Heart right ventricle (tissue), 16 donors: ENCODE measurements around the gene SLC44A2. TPM values are rescaled to one million over a fixed set of nuclear protein-coding genes. Genes with fewer than 3 reads are reported as not detected.
A peak's percentile ranks its signal among the peaks of the same experiment; 100 is the strongest.

Source experiments
- ATAC-seq, 8 donors: fragments of 200-7000 bp; cut with Tn5 transposase; one replicate each; pipeline ENCODE4 v1.9.1; 2020; ENCODE audit warnings: mild to moderate bottlenecking in 8 of 8, moderate library complexity in 8 of 8, moderate number of reproducible peaks in 1 of 8
- DNase-seq, 2 donors: peaks; one replicate each; pipeline ENCODE4 v3.0.0-alpha.2; 2020
- H3K27ac ChIP-seq, 10 donors: fragments of 200-600 bp; sonication (generic) in 2 of 10; one replicate each; pipeline versions ENCODE4 v1.5.0 to v1.8.0; 2020 to 2022; ENCODE audit warnings: mild to moderate bottlenecking in 3 of 10
- H3K27me3 ChIP-seq, 7 donors: fragments of 200-600 bp; one replicate each; pipeline ENCODE4 v1.8.0; 2021 to 2022; ENCODE audit warnings: mild to moderate bottlenecking in 2 of 7
- H3K36me3 ChIP-seq, 9 donors: fragments of 200-600 bp; sonication (generic) in 1 of 9; one replicate each; pipeline versions ENCODE4 v1.5.0 to v1.8.0; 2020 to 2022; ENCODE audit warnings: mild to moderate bottlenecking in 2 of 9
- H3K4me1 ChIP-seq, 9 donors: fragments of 200-600 bp; sonication (generic) in 1 of 9; one replicate each; pipeline versions ENCODE4 v1.5.0 to v1.8.0; 2020 to 2022; ENCODE audit warnings: mild to moderate bottlenecking in 4 of 9
- H3K4me3 ChIP-seq, 10 donors: fragments of 200-600 bp; sonication (generic) in 2 of 10; one replicate each; pipeline versions ENCODE4 v1.5.0 to v1.8.0; 2020 to 2022; ENCODE audit warnings: mild to moderate bottlenecking in 7 of 10, moderate library complexity in 2 of 10
- H3K9me3 ChIP-seq, 11 donors: fragments of 200-600 bp in 10 of 11; sonication (generic) in 2 of 11; one replicate each; pipeline versions ENCODE4 v1.5.0 to v1.8.0; 2013 to 2022; ENCODE audit warnings: mild to moderate bottlenecking in 2 of 11, control low read depth in 1 of 11, moderate library complexity in 1 of 11
- CTCF ChIP-seq, 9 donors: fragments of 200-600 bp; sonication (generic) in 2 of 9; IDR thresholded peaks; one replicate each; pipeline versions ENCODE4 v1.5.0 to v1.8.0; 2021 to 2022; ENCODE audit warnings: antibody characterized with exemption in 9 of 9, mild to moderate bottlenecking in 5 of 9, moderate library complexity in 1 of 9
- WGBS, 2 donors: extraction: QIAGEN DNeasy Blood & Tissue Kit; methylation state at CpG; one replicate each; pipeline ENCODE4 v1.1.7; 2013; ENCODE audit warnings: inconsistent platforms in 1 of 2; 5-methylcytosine and 5-hydroxymethylcytosine counted together
- intact Hi-C, 10 donors: fragments of 100-400 bp; cut with DNase I; formaldehyde crosslinking; loops; one replicate each; pipeline versions ENCODE4 v1.11.1 to v1.14.2; 2022
- polyA plus RNA-seq, 2 donors: library from polyadenylated mRNA; stranded (reverse); fragments of 200-250 nt; gene quantifications; one replicate each; pipeline ENCODE4 v1.2.3, GENCODE V29; 2013
- total RNA-seq, 10 donors: library from RNA; stranded (reverse); fragmentation: NEBNext Ultra II Directional in 3 of 10; extraction: Animal tissue kit (Norgen Biotek cat#: 25700) in 3 of 10; gene quantifications; one replicate each; pipeline versions ENCODE4 v1.2.1 to v1.2.4, GENCODE V29; 2021 to 2023
- donor health status: Arrhythmogenic right ventricular cardiomyopathy.
- donor health status: ischemic (EF 13 %, LVEDD 7.1; RV severe dilation, severe dysfunction).
- donor health status: healthy with polysubstance abuse.
- donor health status: DM: no; HTN: yes; CAD: no.
- donor health status: DM: no; HTN: no; CAD: no.
- donor health status: ischemic (EF 25% LVEDD 6.9; RV normal size, moderate dysfunction).
- donor health status: ischemic (EF 25% LVEDD 5.7; RV mildly dilated, moderate dysfunction).
- donor health status: healthy.
- donor health status: DM: yes; HTN: yes; CAD: no.
- donor health status: Ischemic cardiomyopathy.
- donor health status: ischemic (EF 35%, LVEDD 5.7; RV mildly dilated, moderate dysfunction).
- donor health status: nonischemic (EF 11% LVEDD 7.7; RV severe dilation, severe dysfunction).
- donor health status: DM: yes; HTN: yes; CAD: no.
- donor health status: PGD.
- donor health status: ischemic (EF 29% LVEDD 5.4; RV normal size, mild dysfunction).
- donor health status: nonischemic (EF 23%, LVEDD 6.1; RV moderate dilation, normal function).

SLC44A2 gene
- total and polyA plus RNA-seq, 12 donors, result 56.2 to 114 (median 95.2) TPM

DNA sequence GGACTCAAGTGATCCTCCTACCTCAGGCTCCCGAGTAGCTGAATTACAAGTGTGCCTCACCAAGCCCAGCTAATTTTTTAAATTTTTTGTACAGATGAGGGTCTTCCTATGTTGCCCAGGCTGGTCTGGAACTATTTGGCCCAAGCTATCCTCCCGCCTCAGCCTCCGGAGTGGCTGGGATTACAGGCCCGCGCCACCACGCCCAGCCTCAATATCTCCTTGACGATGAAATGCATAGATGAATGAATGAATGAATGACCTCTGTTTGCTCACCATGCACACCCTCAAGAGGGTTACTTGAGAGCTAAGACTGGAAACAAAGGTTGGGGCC, 23.4 kb upstream of the SLC44A2 start:
- H3K4me3 ChIP-seq, result peak overlapping the region in 7 of 10 donors; percentile 99 to 100 (median 100)
- peaks cover 0 to 5% (median 0%) of the 10 kb centered on the region in 11 donors for H3K9me3 ChIP-seq
- H3K27me3 ChIP-seq, result no peaks in the 10 kb centered on the region
- ATAC-seq, result no peak
- 22 to 25% methylated on average over 7 of the region's 7 CpGs for WGBS, 2 donors
- DNase-seq, result no peak
- intact Hi-C loops, result loop anchor here in 1 of 10 donors (5.0 kb wide), 1 partner anchor 35 kb away; no protein-coding TSS in a partner anchor
- H3K36me3 ChIP-seq, result no peaks in the 10 kb centered on the region
- peaks cover 0 to 43% (median 38%) of the 10 kb centered on the region in 9 donors for H3K4me1 ChIP-seq
- TF ChIP-seq CTCF (IDR thresholded peaks at IDR 0.05), result no peak
- H3K27ac ChIP-seq, result peak overlapping the region in 4 of 10 donors; percentile 29 to 98 (median 69)

DNA sequence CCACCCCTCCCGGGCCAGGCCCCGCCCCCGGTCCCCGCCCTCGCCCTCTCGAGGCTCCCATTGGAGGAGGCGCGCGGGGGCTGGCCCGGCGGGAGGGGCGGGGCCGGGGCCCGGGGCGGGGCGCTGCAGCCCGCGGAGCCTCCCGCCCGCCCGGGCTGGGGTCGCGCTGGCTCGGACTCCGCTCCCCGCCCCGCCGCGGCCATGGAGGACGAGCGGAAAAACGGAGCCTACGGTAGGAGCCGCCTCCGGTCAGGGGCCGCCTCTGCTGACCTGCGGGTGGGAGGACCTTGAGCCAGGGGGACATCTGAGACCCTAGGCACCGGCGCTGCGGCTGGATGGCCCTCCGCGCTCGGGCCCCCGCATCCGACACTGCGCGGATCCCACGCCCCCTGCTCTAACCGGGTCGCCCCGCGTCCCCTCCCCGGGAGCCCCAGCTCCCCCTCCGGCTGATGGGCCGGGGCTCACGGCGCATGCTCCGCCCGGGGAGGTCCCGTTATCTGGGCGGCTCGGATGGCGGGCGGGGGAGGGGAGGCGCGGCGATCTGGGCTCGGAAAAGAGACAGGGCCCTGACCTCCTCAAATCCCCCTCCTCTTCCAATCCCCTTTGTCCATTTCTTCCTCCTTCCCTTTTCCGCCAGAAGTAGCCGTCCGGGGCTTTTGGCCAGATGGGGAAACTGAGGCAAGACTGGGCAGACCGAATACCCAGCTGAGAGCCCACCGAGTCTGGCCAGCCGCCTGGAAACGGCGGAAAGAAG, 22.8 kb upstream of the SLC44A2 start:
- DNase-seq (peak; percentile 87 to 91), ATAC-seq (peak; percentile 91 to 98 (median 95))
- Histone ChIP-seq H3K36me3 (no peaks in the 10 kb centered on the region), H3K27ac (peak overlapping the region; percentile 91 to 99 (median 98)), H3K4me1 (peaks cover 0 to 41% (median 36%) of the 10 kb centered on the region in 9 donors), H3K27me3 (no peaks in the 10 kb centered on the region), H3K9me3 (peaks cover 0 to 5% (median 0%) of the 10 kb centered on the region in 11 donors), H3K4me3 (peak overlapping the region; percentile 89 to 100 (median 100))
- intact Hi-C loops, result loop anchor here in 1 of 10 donors (5.0 kb wide), 1 partner anchor 35 kb away; no protein-coding TSS in a partner anchor
- 0 to 1% methylated on average over 58 to 76 of the region's 76 CpGs for WGBS, 2 donors
- no peak for TF ChIP-seq CTCF (IDR thresholded peaks at IDR 0.05)

DNA sequence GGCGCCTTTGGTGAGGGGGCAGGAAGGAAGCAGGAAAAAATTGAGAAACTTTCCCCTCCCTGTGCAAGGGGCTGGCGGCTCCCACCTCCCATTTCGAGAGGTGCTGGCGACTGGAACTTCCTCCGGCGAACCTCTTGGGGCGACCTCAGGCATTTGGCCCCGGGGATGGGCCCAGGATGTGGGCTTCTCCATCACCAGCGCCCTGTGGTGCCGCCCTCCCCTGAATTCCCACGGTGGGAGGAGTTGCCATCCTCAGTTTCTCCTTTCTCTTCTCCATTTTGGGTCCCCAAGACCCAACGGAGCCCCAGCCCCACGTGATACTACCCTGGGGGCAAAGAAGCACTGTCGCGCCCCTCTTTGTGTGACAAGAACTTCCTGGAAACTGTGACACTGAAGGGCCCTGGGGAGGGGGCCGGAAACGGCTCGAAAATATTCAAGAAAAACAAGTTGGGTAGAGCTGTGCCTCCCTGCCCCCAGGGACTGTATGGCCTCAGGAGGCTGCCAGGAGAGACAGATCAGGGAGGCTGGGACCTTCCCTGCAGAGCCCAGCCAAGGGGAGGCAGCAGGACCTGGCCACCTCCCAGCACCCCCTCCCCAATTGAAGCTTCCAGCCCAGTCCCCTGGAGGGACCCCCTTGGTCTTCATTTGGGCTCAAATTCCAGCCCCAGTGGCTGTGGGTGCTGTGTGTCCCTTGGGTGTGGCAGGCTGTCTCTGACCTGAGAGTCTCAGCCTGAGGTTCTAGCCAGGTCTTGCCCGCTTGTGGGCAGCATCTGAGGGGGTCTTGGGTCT, 22.1 kb upstream of the SLC44A2 start:
- no peak for TF ChIP-seq CTCF (IDR thresholded peaks at IDR 0.05)
- H3K4me3 ChIP-seq, result peak overlapping the region; percentile 89 to 100 (median 100)
- no peaks in the 10 kb centered on the region for H3K27me3 ChIP-seq
- intact Hi-C loops, result loop anchor here in 1 of 10 donors (5.0 kb wide), 1 partner anchor 34 kb away; no protein-coding TSS in a partner anchor
- H3K9me3 ChIP-seq, result peaks cover 0 to 5% (median 0%) of the 10 kb centered on the region in 11 donors
- ATAC-seq (peak; percentile 12 to 67 (median 48)), DNase-seq (peak; percentile 34 to 67)
- H3K36me3 ChIP-seq, result no peaks in the 10 kb centered on the region
- H3K4me1 ChIP-seq, result peaks cover 0 to 41% (median 36%) of the 10 kb centered on the region in 9 donors
- 8 to 9% methylated on average over 19 of the region's 19 CpGs for WGBS, 2 donors
- peak overlapping the region; percentile 91 to 99 (median 98) for H3K27ac ChIP-seq

DNA sequence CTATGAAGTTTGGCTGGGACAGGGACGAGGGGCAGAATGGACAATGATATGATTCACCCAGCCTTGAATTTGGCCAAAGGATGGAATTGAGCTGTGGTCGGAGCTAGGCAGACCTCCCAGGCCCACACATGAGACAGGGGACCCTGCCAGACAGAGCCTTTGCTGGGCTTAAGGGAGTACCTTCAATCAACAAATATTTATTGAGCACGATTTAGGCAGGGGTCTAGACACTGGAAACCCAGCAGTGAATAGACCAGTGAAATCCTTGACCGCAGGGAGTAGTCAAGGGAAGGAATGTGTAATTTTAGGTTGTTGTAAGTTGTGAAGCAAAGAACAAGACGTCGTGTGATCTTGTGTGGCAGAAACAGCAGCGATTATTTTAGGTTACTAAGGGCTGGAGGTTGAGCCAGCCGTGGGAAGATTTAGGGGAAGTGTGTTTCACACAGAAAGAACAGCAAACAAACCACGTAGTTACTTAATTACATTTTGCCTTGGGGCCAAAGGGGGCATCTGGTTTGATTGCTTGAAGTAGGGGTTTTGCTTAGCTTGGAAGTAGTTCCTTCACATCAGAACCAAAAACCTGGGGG, 21.4 kb upstream of the SLC44A2 start:
- Histone ChIP-seq H3K4me3 (peak overlapping the region in 9 of 10 donors; percentile 92 to 100 (median 100)), H3K27ac (peak overlapping the region; percentile 91 to 99 (median 98)), H3K27me3 (no peaks in the 10 kb centered on the region), H3K36me3 (no peaks in the 10 kb centered on the region), H3K4me1 (peaks cover 0 to 41% (median 36%) of the 10 kb centered on the region in 9 donors), H3K9me3 (peaks cover 0 to 5% (median 0%) of the 10 kb centered on the region in 11 donors)
- ATAC-seq (peak in 3 of 8 donors; percentile 12 to 40 (median 23)), DNase-seq (no peak)
- no peak for TF ChIP-seq CTCF (IDR thresholded peaks at IDR 0.05)
- intact Hi-C loops, result loop anchor here in 1 of 10 donors (5.0 kb wide), 1 partner anchor 33 kb away; no protein-coding TSS in a partner anchor
- WGBS, 2 donors, result 30 to 41% methylated on average over 9 of the region's 9 CpGs
